GM20431 (cell line): ENCODE results near the gene C16orf95.

Source experiments
- in situ Hi-C: fragments of 300-500 bp; cut with MseI, MboI; formaldehyde crosslinking; loops from one replicate; pipeline ENCODE4 v1.15.0; 2020; ENCODE audit warnings: low sequenced_read_pairs; ENCODE audit not compliant: unreplicated experiment

The C16orf95 gene

GRCh38 chr16:87319997-87320491, 2.9 kb upstream of the C16orf95 start:
- in situ Hi-C loops: no loop called here

GRCh38 chr16:87319011-87319410, 1.8 kb upstream of the C16orf95 start:
- in situ Hi-C loops: no loop called here

- in situ Hi-C loops: no loop called here
Observed at GRCh38 chr16:87317750-87318644, 805 bp upstream of the C16orf95 start.

- in situ Hi-C loops: no loop called here
Observed at GRCh38 chr16:87316450-87316922, 706 bp downstream of the C16orf95 start.

GRCh38 chr16:87314990-87315420, 2.2 kb downstream of the C16orf95 start:
- in situ Hi-C loops: no loop called here

GRCh38 chr16:87312008-87312407, 5.2 kb downstream of the C16orf95 start:
- in situ Hi-C loops: no loop called here

GRCh38 chr16:87311387-87311786, 5.8 kb downstream of the C16orf95 start:
- in situ Hi-C loops: no loop called here

GRCh38 chr16:87310610-87311009, 6.6 kb downstream of the C16orf95 start:
- in situ Hi-C loops: no loop called here

GRCh38 chr16:87309620-87310525, 7.3 kb downstream of the C16orf95 start:
- in situ Hi-C loops: no loop called here

GRCh38 chr16:87308826-87309225, 8.4 kb downstream of the C16orf95 start:
- in situ Hi-C loops: no loop called here

GRCh38 chr16:87306516-87306915, 10.7 kb downstream of the C16orf95 start:
- in situ Hi-C loops: no loop called here

GRCh38 chr16:87305505-87306391, 11.4 kb downstream of the C16orf95 start:
- in situ Hi-C loops: no loop called here

- in situ Hi-C loops: no loop called here
Observed at GRCh38 chr16:87304951-87305350, 12.2 kb downstream of the C16orf95 start.

GRCh38 chr16:87303962-87304521, 13.2 kb downstream of the C16orf95 start:
- in situ Hi-C loops: no loop called here

- in situ Hi-C loops: no loop called here
Observed at GRCh38 chr16:87303431-87303930, 13.7 kb downstream of the C16orf95 start.

GRCh38 chr16:87298857-87299465, 18.2 kb downstream of the C16orf95 start:
- in situ Hi-C loops: loop anchor here (25.0 kb wide), 1 partner anchor 737 kb away; the partner anchor contains the start of genes FOXC2 and MTHFSD

GRCh38 chr16:87297918-87298631, 19.1 kb downstream of the C16orf95 start:
- in situ Hi-C loops: loop anchor here (25.0 kb wide), 1 partner anchor 736 kb away; the partner anchor contains the start of genes FOXC2 and MTHFSD

GRCh38 chr16:87297407-87297806, 19.8 kb downstream of the C16orf95 start:
- in situ Hi-C loops: loop anchor here (25.0 kb wide), 1 partner anchor 735 kb away; the partner anchor contains the start of genes FOXC2 and MTHFSD
